GM19035 (cell line): ENCODE measurements around the gene TMEM203.
"Not testable (repeated sequence)": the region's sequence is repeated elsewhere in the genome, so short reads cannot be mapped to it uniquely, and the experiment has no call there.

Source experiments
- ATAC-seq: cut with Tn5 transposase; IDR thresholded peaks from one replicate; pipeline ENCODE4 v1.9.1; 2021; ENCODE audit not compliant: unreplicated experiment

The TMEM203 gene

GRCh38 chr9:137242269-137243203 is 37.1 kb upstream of the TMEM203 start:
- no peak for ATAC-seq

- no peak for ATAC-seq
Measured at GRCh38 chr9:137241490-137242268, 36.2 kb upstream of the TMEM203 start.

GRCh38 chr9:137240841-137241489 is 35.5 kb upstream of the TMEM203 start, which contains the start of gene TUBB4B:
Gene TUBB4B, plus strand, starts transcription at chr9:137241287. Its CDS starts 74 bp downstream, at chr9:137241361.
- peak; percentile 70 for ATAC-seq

DNA sequence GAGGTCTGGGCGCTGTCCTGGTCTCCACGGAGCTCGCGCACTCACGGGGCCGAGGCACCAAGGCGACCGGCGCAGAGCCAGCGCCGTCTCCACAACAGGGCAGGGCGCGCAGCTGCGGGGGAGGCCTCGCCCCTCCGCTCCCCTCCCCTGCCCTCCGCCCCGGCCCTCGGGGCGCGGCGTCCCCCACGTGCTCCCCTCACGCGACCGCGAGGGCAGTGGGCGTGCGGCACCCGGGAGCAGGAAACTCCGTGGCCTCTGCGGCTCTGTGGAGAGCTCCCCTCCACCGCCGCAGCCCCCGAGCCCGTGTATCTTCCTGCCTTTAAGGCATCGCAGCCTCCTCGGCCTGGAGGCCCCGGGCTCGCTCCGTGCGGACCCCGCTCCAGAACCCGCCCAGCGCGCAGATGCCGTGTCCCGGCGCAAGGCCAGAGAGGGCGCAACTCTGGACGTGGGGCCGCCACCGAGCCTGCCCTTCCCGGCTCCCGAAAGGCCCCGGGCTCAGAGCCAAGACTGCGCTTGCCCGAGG is 34.9 kb upstream of the TMEM203 start:
- peak; percentile 15 for ATAC-seq

GRCh38 chr9:137239541-137240200 is 34.2 kb upstream of the TMEM203 start:
- not testable (repeated sequence) for ATAC-seq

DNA sequence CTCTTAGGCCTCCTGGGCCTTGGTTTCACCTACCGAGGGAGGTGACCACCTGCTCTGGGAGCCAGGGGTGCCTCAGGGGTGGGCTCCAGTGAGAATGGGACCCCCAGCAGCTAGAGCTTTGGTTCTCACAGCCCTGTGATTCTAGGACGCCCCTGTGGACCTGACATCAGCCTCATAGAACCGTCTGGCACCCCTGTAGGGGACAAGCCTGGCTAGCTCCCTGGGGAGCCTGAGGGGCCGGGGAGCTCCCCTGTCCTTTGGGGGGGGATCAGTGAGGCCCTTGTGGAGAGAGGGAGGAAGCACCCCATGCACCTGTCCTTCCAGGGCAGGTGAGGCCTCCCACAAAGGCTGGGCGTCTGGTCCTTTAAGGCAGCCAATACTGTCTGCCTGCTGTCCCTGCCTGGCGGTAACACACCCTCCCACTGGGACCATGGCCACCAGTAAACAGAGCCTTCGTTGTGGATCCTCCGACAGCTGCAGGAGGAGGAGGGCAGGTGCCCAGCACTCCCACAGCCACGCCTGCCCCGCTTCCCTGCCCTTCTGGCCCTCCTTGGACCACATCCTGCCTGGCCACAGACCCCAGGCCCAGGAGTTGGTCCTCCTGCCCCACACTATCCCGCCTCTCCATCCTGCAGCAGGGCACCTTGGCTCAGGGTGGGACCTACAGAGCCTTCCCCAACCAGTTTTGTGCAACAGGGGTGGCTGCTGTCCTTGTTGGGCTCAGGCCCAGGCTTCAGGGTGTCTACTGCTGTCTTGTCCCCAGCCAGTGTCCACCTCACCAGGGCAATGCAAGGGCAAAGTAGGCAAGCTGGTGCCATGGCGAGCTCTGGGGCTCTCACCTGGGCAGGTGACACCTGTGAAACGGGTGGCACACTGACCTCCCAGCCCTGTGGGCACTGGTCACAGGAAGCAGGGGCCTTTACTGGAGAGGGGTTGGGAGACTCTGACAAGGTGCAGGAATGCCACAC is 32.6 kb upstream of the TMEM203 start:
- no peak for ATAC-seq

DNA sequence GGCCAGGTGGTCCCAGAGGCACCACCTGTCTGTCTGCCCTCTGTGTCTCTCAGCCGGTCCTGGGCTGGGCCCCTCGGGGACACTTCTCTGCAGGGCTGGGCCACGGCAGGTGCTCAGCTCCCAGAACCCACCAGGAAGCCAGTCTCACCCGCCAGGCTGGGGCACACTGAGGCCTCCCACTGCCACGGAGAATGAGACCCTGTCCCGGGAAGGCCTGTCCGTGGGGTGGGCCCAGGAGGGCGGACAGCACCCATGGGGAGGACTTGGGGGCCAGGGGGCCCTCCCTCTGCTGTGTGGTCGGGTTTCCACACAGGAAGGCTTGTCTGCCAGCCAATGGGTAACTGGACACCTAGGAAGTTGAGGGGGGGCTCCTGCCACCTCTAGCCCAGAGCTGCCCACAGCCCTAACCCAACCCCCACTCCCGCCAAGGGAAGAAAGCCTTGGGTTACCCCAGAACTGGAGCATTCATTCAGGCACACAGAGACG is 31.5 kb upstream of the TMEM203 start:
- ATAC-seq: no peak

DNA sequence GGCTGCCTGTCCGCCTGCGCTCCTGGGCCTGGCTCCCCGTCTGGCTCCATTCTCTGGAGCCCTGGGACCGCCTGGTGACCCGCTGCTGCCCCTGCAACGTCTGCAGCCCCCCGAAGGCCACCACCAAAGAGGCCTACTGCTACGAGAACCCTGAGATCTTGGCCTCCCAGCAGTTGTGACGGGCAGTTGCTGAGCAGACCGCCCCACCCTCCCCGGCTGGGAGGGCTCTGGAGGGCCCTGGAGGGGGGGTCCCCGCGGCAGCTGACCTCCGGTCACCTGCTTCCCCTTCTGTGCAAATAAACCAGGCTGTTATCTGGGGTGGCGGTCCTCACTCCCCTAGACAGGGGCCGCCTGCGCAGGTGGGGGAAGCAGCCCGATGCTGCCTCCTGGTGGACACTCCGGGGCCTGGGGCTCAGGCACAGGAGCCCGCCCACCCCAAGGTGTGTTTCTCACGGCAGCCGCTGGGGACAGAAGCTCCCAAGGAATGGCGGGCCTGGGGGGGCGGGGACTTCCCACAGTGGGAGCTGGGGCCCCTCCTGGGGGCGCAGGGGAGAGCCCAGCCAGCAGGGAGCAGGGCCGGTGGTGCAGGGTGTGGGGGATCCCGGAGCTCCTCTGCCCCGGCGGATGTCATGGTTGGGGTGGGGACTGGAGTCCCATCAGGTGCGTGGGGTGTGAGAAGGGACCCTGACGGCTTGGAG is 30.9 kb upstream of the TMEM203 start:
- no peak for ATAC-seq

DNA sequence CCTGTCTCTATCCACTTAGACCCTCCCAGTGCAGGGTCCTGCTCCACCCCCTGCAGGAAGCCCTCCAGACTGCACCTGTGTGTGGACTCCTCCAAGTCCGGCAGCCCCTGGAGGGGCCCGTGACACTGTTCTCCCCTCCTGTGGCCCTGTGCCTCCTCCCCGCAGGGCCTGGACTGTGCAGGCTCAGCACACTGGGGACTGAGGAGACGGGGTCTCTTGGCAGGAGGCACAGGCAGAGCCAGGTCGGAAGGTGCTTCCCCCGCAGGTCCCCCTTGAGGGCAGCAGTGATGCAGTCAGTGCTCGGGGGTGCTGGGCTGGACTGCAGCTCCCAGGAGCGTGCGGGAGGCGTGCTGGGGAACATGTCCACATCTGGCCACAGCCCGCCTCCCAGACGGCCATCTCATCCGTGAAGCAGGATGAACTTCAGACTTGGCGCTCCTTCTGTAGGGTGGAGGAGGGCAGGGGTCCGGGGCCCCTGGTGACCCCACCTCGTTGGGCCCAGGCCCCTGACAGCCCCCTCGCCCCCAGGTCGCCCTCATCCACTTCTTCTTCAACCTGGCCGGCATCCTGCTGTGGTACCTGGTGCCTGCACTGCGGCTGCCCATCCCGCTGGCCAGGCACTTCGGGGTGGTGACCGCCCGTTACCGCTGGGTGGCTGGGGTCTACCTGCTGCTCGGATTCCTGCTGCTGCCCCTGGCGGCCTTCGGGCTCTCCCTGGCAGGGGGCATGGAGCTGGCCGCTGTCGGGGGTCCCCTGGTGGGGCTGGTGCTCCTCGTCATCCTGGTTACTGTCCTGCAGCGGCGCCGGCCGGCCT is 30.2 kb upstream of the TMEM203 start:
- ATAC-seq: no peak

DNA sequence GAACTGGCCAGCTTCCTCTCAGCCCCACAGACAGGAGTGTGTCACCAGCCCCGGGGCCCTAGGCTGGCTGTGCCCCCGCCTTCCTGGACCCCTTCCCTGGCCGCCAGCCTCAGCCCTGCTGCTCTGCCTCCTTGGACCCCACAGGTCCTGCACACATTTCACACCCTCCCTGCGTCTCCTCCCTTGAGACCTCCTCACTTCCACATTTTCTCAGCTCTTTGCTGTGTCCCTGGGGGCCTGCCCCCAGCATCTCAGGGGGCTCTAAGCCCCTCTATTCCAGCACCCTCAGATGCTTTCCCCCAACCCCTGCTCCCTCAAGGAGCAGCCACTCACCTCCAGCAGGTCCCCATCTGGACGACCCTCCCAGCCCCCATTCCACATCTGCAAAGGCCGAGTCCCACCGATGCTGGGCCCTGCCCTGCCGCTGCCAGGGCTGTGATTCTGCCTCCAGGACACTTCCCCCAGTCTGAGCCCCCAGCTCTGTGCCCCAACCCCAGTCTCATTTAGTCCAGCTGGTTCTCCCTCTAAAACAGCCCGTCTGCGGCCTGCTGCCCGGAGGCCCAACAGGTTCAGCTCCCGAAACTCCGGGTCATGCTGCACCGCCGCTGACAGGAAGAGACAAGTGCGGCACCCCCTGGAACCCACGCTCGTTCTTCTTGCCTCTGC is 29.4 kb upstream of the TMEM203 start:
- ATAC-seq: no peak

DNA sequence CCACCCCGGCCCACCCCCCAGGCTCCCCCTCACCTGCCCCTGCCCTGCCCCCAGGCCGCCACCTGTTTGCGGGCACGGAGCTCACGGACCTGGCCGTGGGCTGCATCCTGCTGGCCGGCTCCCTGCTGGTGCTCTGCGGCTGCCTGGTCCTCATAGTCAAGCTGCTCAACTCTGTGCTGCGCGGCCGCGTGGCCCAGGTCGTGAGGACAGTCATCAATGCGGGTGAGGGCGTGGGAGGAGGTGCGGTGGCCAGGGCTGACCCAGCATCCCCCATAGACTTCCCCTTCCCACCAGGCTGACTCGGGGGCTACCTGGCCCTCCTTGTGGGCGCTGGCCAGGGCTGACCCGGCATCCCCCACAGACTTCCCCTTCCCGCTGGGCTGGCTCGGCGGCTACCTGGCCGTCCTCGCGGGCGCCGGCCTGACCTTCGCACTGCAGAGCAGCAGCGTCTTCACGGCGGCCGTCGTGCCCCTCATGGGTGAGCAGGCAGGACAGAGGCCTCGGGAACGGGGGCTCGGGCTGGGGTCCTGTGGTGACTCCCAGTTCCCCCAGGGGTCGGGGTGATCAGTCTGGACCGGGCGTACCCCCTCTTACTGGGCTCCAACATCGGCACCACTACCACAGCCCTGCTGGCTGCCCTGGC is 28.7 kb upstream of the TMEM203 start:
- ATAC-seq: no peak

DNA sequence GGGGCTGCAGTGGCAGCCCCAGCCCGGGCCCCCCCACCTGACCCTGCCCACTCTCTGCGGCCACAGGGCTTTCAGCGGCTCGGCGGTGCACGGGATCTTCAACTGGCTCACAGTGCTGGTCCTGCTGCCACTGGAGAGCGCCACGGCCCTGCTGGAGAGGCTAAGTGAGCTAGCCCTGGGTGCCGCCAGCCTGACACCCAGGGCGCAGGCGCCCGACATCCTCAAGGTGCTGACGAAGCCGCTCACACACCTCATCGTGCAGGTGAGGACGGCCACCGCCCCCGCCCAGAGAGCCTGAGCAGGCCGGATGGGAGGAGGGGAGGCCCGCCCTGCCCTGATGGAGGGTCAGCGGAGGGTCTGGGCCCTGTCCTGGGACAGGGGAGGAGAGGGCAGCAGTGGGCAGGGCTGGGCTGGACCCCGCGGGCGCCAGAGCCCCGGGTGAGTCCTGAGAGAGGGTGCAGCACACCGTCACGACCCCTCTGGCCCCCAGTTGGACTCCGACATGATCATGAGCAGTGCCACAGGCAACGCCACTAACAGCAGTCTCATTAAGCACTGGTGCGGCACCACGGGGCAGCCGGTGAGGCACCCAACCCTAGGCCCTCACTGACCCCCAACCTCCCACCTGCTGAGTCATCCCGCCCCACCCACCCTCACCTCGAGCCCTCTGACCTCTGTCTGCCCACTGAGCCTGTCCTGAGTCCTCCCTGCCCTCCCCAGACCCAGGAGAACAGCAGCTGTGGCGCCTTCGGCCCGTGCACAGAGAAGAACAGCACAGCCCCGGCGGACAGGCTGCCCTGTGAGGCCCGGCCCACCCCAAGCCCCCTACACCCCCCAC is 27.9 kb upstream of the TMEM203 start:
- no peak for ATAC-seq

GRCh38 chr9:137232510-137232909 is 27.1 kb upstream of the TMEM203 start:
- ATAC-seq: no peak

- no peak for ATAC-seq
Measured at GRCh38 chr9:137232101-137232500, 26.7 kb upstream of the TMEM203 start.

- no peak for ATAC-seq
Measured at GRCh38 chr9:137231372-137232039, 26.1 kb upstream of the TMEM203 start.
